SU-DHL-6 (cell line): ENCODE data around the gene PPP1R3C.

Source experiments
- H2AFZ ChIP-seq: fragments of 200-600 bp; sonication (generic); 2 replicates; pipeline ENCODE4 v1.6.1; 2014; ENCODE audit warnings: low read depth, mild to moderate bottlenecking, moderate library complexity, mixed read lengths, antibody characterized with exemption, low read length; ENCODE audit not compliant: severe bottlenecking
- H3F3A ChIP-seq: fragments of 200-600 bp; shearing (Covaris generic); 2 replicates; pipeline ENCODE4 v1.6.0; 2016; ENCODE audit warnings: antibody characterized with exemption, mild to moderate bottlenecking; ENCODE audit not compliant: insufficient read depth
- H3K27ac ChIP-seq: fragments of 200-600 bp; sonication (generic); 2 replicates; pipeline ENCODE4 v1.5.1; 2016; ENCODE audit warnings: low read depth, mild to moderate bottlenecking, low read length, moderate library complexity, mixed read lengths
- H3K27me3 ChIP-seq: fragments of 200-600 bp; sonication (generic), shearing (Covaris generic); 2 replicates; pipeline ENCODE4 v1.6.0; 2014; ENCODE audit warnings: mild to moderate bottlenecking, low read length
- H3K36me3 ChIP-seq: fragments of 200-600 bp; sonication (generic); 2 replicates; pipeline ENCODE4 v1.6.1; 2014; ENCODE audit warnings: mild to moderate bottlenecking, low read length, mixed read lengths
- H3K4me2 ChIP-seq: fragments of 300-600, 200-600 bp; shearing (Covaris generic), sonication (generic); 2 replicates; pipeline ENCODE4 v1.6.0; 2014; ENCODE audit warnings: low read length, low read depth, mild to moderate bottlenecking; ENCODE audit not compliant: poor library complexity, severe bottlenecking
- H3K4me3 ChIP-seq: fragments of 200-600 bp; sonication (generic); 2 replicates; pipeline ENCODE4 v1.5.1; 2014; ENCODE audit warnings: antibody characterized with exemption, low read length, mild to moderate bottlenecking, mixed read lengths; ENCODE audit not compliant: insufficient read depth, poor library complexity, severe bottlenecking
- H3K79me2 ChIP-seq: fragments of 200-600 bp; sonication (generic); 2 replicates; pipeline ENCODE4 v1.6.1; 2014; ENCODE audit warnings: mild to moderate bottlenecking, low read length, moderate library complexity; ENCODE audit not compliant: insufficient read depth
- H3K9ac ChIP-seq: fragments of 200-600 bp; sonication (generic); 2 replicates; pipeline ENCODE4 v1.7.0; 2014; ENCODE audit warnings: mild to moderate bottlenecking, low read length
- H3K9me2 ChIP-seq: fragments of 200-600 bp; sonication (generic); replicated peaks from 2 replicates; pipeline ENCODE4 v1.6.1; 2014; ENCODE audit warnings: low read length; ENCODE audit not compliant: insufficient read depth
- H3K9me3 ChIP-seq: fragments of 200-600 bp; sonication (generic); 2 replicates; pipeline ENCODE4 v1.6.1; 2014; ENCODE audit warnings: low read length, mixed read lengths; ENCODE audit not compliant: insufficient read depth
- H4K20me1 ChIP-seq: fragments of 200-600 bp; sonication (generic); 2 replicates; pipeline ENCODE4 v1.6.1; 2014; ENCODE audit warnings: low read depth, mild to moderate bottlenecking, antibody characterized with exemption, low read length, moderate library complexity, mixed read lengths
- CTCF ChIP-seq: fragments of 200-600 bp; sonication (generic); IDR thresholded peaks from one replicate; pipeline ENCODE4 v1.5.1; 2017; ENCODE audit warnings: antibody characterized with exemption, mild to moderate bottlenecking, low read length, moderate library complexity; ENCODE audit not compliant: insufficient read depth, poor library complexity, severe bottlenecking
- EZH2phosphoT487 ChIP-seq: fragments of 200-600 bp; sonication (generic), shearing (Covaris generic); conservative IDR thresholded peaks from 2 replicates; pipeline ENCODE4 v1.6.1; 2018; ENCODE audit warnings: mild to moderate bottlenecking, antibody characterized with exemption, low read length, moderate library complexity, mixed read lengths

PPP1R3C gene

GRCh38 chr10:91616137-91616536 lies 16.7 kb downstream of the PPP1R3C start:
- H3K9ac ChIP-seq: no peak overlapping the region
- no peak overlapping the region for H3K4me2 ChIP-seq
- no peaks in the 10 kb centered on the region for H3K36me3 ChIP-seq
- H3K27ac ChIP-seq: no peak overlapping the region
- H3K79me2 ChIP-seq: no peaks in the 10 kb centered on the region
- H3F3A ChIP-seq: no peaks in the 10 kb centered on the region
- H3K4me3 ChIP-seq: no peak overlapping the region
- H3K9me2 ChIP-seq: no peaks in the 10 kb centered on the region
- no peak for TF ChIP-seq EZH2phosphoT487
- TF ChIP-seq CTCF: no peak
- no peaks in the 10 kb centered on the region for H4K20me1 ChIP-seq
- no peaks in the 10 kb centered on the region for H3K27me3 ChIP-seq
- no peak overlapping the region for H2AFZ ChIP-seq
- H3K9me3 ChIP-seq: no peaks in the 10 kb centered on the region

DNA sequence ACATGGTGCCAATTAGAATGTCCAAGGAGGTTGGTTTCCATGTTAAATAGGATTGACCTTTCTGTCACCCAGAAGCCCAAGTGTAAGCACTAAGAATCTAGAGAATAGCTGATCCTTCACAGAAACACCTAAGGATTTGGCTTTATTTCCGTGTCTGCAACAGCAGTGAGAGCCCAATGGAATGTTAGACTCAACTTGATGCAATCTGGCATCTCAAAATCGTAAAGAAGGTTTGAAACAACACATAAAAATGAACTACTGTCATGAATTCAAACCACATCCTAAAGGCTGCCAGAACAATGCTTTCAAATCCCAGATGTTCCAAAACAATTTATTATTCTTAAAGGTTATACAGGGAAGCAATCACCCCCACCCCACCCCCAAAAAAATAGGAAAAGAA lies 18.6 kb downstream of the PPP1R3C start:
- Histone ChIP-seq H3K9me2 (no peaks in the 10 kb centered on the region), H3K36me3 (no peaks in the 10 kb centered on the region), H3K79me2 (no peaks in the 10 kb centered on the region), H3K4me3 (no peak overlapping the region), H3K27ac (no peak overlapping the region), H3K4me2 (no peak overlapping the region), H3K27me3 (no peaks in the 10 kb centered on the region), H3K9ac (no peak overlapping the region), H2AFZ (no peak overlapping the region), H4K20me1 (no peaks in the 10 kb centered on the region), H3F3A (no peaks in the 10 kb centered on the region), H3K9me3 (no peaks in the 10 kb centered on the region)
- no peak for TF ChIP-seq CTCF
- TF ChIP-seq EZH2phosphoT487: no peak

GRCh38 chr10:91613411-91614187 lies 19.3 kb downstream of the PPP1R3C start:
- H3K79me2 ChIP-seq: no peaks in the 10 kb centered on the region
- no peaks in the 10 kb centered on the region for H3K36me3 ChIP-seq
- H3K9me2 ChIP-seq: no peaks in the 10 kb centered on the region
- no peak overlapping the region for H3K4me3 ChIP-seq
- H2AFZ ChIP-seq: no peak overlapping the region
- TF ChIP-seq EZH2phosphoT487 (no peak), CTCF (no peak)
- no peaks in the 10 kb centered on the region for H3K27me3 ChIP-seq
- no peak overlapping the region for H3K27ac ChIP-seq
- no peaks in the 10 kb centered on the region for H3F3A ChIP-seq
- H4K20me1 ChIP-seq: no peaks in the 10 kb centered on the region
- no peak overlapping the region for H3K9ac ChIP-seq
- no peak overlapping the region for H3K4me2 ChIP-seq
- H3K9me3 ChIP-seq: no peaks in the 10 kb centered on the region
